Activated CD4-positive, alpha-beta T cell treated with anti-CD3 and anti-CD28 coated beads, Interleukin-2, amount 10 ng/mL, durations not matched to agents 7 days and 5 days (primary cell): ENCODE data around the gene ARHGAP44. TPM values are rescaled to one million over a fixed set of nuclear protein-coding genes. Genes with fewer than 3 reads are reported as not detected.

ENCODE experiments used
- CTCF ChIA-PET: fragments of 350-600 bp; sonication (Branson Sonifier 250); formaldehyde crosslinking; loops from one replicate; lab custom pipeline; 2021; ENCODE audit warnings: antibody characterized with exemption; lab: Charles Lee
- POLR2A ChIA-PET: fragments of 350-600 bp; sonication (Branson Sonifier 250); formaldehyde crosslinking; loops from one replicate; lab custom pipeline; 2021; ENCODE audit warnings: antibody characterized with exemption; lab: Charles Lee
- DNase-seq: peaks from one replicate; pipeline ENCODE4 v3.0.0-alpha.2; 2020
- H3K27ac Mint-ChIP-seq: one replicate; pipeline ENCODE4 v1.8.0; 2021; ENCODE audit warnings: mild to moderate bottlenecking, moderate library complexity, mixed read lengths
- H3K27me3 Mint-ChIP-seq: one replicate; pipeline ENCODE4 v1.8.0; 2021; ENCODE audit warnings: mixed read lengths
- H3K36me3 Mint-ChIP-seq: one replicate; pipeline ENCODE4 v1.8.0; 2021; ENCODE audit warnings: low read depth, mixed read lengths
- H3K4me1 Mint-ChIP-seq: one replicate; pipeline ENCODE4 v1.8.0; 2021; ENCODE audit warnings: mixed read lengths
- H3K4me3 Mint-ChIP-seq: one replicate; pipeline ENCODE4 v1.8.0; 2021; ENCODE audit warnings: mild to moderate bottlenecking, moderate library complexity, mixed read lengths
- H3K9me3 Mint-ChIP-seq: one replicate; pipeline ENCODE4 v1.8.0; 2021; ENCODE audit warnings: mixed read lengths
- total RNA-seq, 2 experiments: library from RNA; stranded (reverse); gene quantifications; one replicate each; pipeline ENCODE4 v1.2.3, GENCODE V29; 2021

Gene ARHGAP44
- total RNA-seq, 2 experiments from 2014 or later = 0.37 TPM; not detected in 1

- CTCF ChIA-PET = no interaction called here
- H3K27ac Mint-ChIP-seq = no peak overlapping the region
- no peaks in the 10 kb centered on the region for H3K9me3 Mint-ChIP-seq
- peaks cover 19% of the 10 kb centered on the region for H3K27me3 Mint-ChIP-seq
- POLR2A ChIA-PET = no interaction called here
- no peaks in the 10 kb centered on the region for H3K36me3 Mint-ChIP-seq
- DNase-seq = no peak
- peak overlapping the region; percentile 49 for H3K4me3 Mint-ChIP-seq
- H3K4me1 Mint-ChIP-seq = peaks cover 5% of the 10 kb centered on the region
Measured at GRCh38 chr17:12789075-12789480, 220 bp upstream of the ARHGAP44 start.

- Mint-ChIP-seq H3K27me3 (peaks cover 18% of the 10 kb centered on the region), H3K9me3 (no peaks in the 10 kb centered on the region), H3K4me3 (peak overlapping the region; percentile 52), H3K27ac (no peak overlapping the region), H3K36me3 (no peaks in the 10 kb centered on the region), H3K4me1 (peaks cover 5% of the 10 kb centered on the region)
- DNase-seq = no peak
- ChIA-PET POLR2A (no interaction called here), CTCF (no interaction called here)
Measured at GRCh38 chr17:12790249-12791106, 1.2 kb downstream of the ARHGAP44 start.

GRCh38 chr17:12794919-12795532 lies 5.7 kb downstream of the ARHGAP44 start:
- no peaks in the 10 kb centered on the region for H3K36me3 Mint-ChIP-seq
- DNase-seq = no peak
- peaks cover 8% of the 10 kb centered on the region for H3K27me3 Mint-ChIP-seq
- H3K4me3 Mint-ChIP-seq = no peak overlapping the region
- POLR2A ChIA-PET = no interaction called here
- no peak overlapping the region for H3K27ac Mint-ChIP-seq
- peaks cover 5% of the 10 kb centered on the region for H3K9me3 Mint-ChIP-seq
- CTCF ChIA-PET = no interaction called here
- peaks cover 4% of the 10 kb centered on the region for H3K4me1 Mint-ChIP-seq

- no peak for DNase-seq
- Mint-ChIP-seq H3K9me3 (peaks cover 23% of the 10 kb centered on the region), H3K27me3 (no peaks in the 10 kb centered on the region), H3K4me1 (no peaks in the 10 kb centered on the region), H3K27ac (no peak overlapping the region), H3K36me3 (no peaks in the 10 kb centered on the region), H3K4me3 (no peak overlapping the region)
- ChIA-PET POLR2A (no interaction called here), CTCF (no interaction called here)
Measured at GRCh38 chr17:12800855-12801365, 11.6 kb downstream of the ARHGAP44 start.

GRCh38 chr17:12806630-12807029 lies 17.3 kb downstream of the ARHGAP44 start:
- no peaks in the 10 kb centered on the region for H3K36me3 Mint-ChIP-seq
- no peak overlapping the region for H3K4me3 Mint-ChIP-seq
- no peaks in the 10 kb centered on the region for H3K4me1 Mint-ChIP-seq
- no peaks in the 10 kb centered on the region for H3K27me3 Mint-ChIP-seq
- DNase-seq = no peak
- CTCF ChIA-PET = no interaction called here
- H3K27ac Mint-ChIP-seq = no peak overlapping the region
- POLR2A ChIA-PET = no interaction called here
- H3K9me3 Mint-ChIP-seq = peaks cover 27% of the 10 kb centered on the region

- Mint-ChIP-seq H3K27ac (no peak overlapping the region), H3K9me3 (peaks cover 25% of the 10 kb centered on the region), H3K36me3 (no peaks in the 10 kb centered on the region), H3K4me1 (no peaks in the 10 kb centered on the region), H3K27me3 (no peaks in the 10 kb centered on the region), H3K4me3 (no peak overlapping the region)
- POLR2A ChIA-PET = no interaction called here
- DNase-seq = no peak
- CTCF ChIA-PET = no interaction called here
Measured at GRCh38 chr17:12808723-12809122, 19.4 kb downstream of the ARHGAP44 start.

GRCh38 chr17:12812877-12813276 lies 23.6 kb downstream of the ARHGAP44 start:
- H3K4me1 Mint-ChIP-seq = no peaks in the 10 kb centered on the region
- H3K27me3 Mint-ChIP-seq = no peaks in the 10 kb centered on the region
- peaks cover 18% of the 10 kb centered on the region for H3K9me3 Mint-ChIP-seq
- no peak for DNase-seq
- ChIA-PET CTCF (no interaction called here), POLR2A (no interaction called here)
- no peaks in the 10 kb centered on the region for H3K36me3 Mint-ChIP-seq
- no peak overlapping the region for H3K4me3 Mint-ChIP-seq
- H3K27ac Mint-ChIP-seq = no peak overlapping the region

- CTCF ChIA-PET = no interaction called here
- no peaks in the 10 kb centered on the region for H3K36me3 Mint-ChIP-seq
- no peaks in the 10 kb centered on the region for H3K4me1 Mint-ChIP-seq
- H3K4me3 Mint-ChIP-seq = no peak overlapping the region
- H3K27ac Mint-ChIP-seq = no peak overlapping the region
- DNase-seq = no peak
- H3K9me3 Mint-ChIP-seq = peaks cover 17% of the 10 kb centered on the region
- no peaks in the 10 kb centered on the region for H3K27me3 Mint-ChIP-seq
- POLR2A ChIA-PET = no interaction called here
Measured at GRCh38 chr17:12813664-12814063, 24.4 kb downstream of the ARHGAP44 start.

- H3K4me1 Mint-ChIP-seq = no peaks in the 10 kb centered on the region
- no peaks in the 10 kb centered on the region for H3K36me3 Mint-ChIP-seq
- CTCF ChIA-PET = no interaction called here
- POLR2A ChIA-PET = no interaction called here
- H3K27me3 Mint-ChIP-seq = no peaks in the 10 kb centered on the region
- no peak overlapping the region for H3K27ac Mint-ChIP-seq
- DNase-seq = no peak
- no peak overlapping the region for H3K4me3 Mint-ChIP-seq
- H3K9me3 Mint-ChIP-seq = peaks cover 11% of the 10 kb centered on the region
Measured at GRCh38 chr17:12814718-12815117, 25.4 kb downstream of the ARHGAP44 start.

- H3K9me3 Mint-ChIP-seq = peaks cover 9% of the 10 kb centered on the region
- H3K36me3 Mint-ChIP-seq = no peaks in the 10 kb centered on the region
- ChIA-PET POLR2A (no interaction called here), CTCF (no interaction called here)
- H3K4me3 Mint-ChIP-seq = no peak overlapping the region
- H3K27ac Mint-ChIP-seq = no peak overlapping the region
- no peak for DNase-seq
- H3K27me3 Mint-ChIP-seq = no peaks in the 10 kb centered on the region
- no peaks in the 10 kb centered on the region for H3K4me1 Mint-ChIP-seq
Measured at GRCh38 chr17:12815642-12816141, 26.4 kb downstream of the ARHGAP44 start.

- Mint-ChIP-seq H3K36me3 (no peaks in the 10 kb centered on the region), H3K27me3 (no peaks in the 10 kb centered on the region), H3K9me3 (peaks cover under 1% of the 10 kb centered on the region), H3K4me3 (no peak overlapping the region), H3K27ac (no peak overlapping the region), H3K4me1 (no peaks in the 10 kb centered on the region)
- ChIA-PET POLR2A (no interaction called here), CTCF (no interaction called here)
- no peak for DNase-seq
Measured at GRCh38 chr17:12821376-12821940, 32.2 kb downstream of the ARHGAP44 start.

GRCh38 chr17:12826431-12826830 lies 37.1 kb downstream of the ARHGAP44 start:
- DNase-seq = no peak
- Mint-ChIP-seq H3K4me1 (no peaks in the 10 kb centered on the region), H3K4me3 (no peak overlapping the region), H3K27ac (no peak overlapping the region), H3K27me3 (no peaks in the 10 kb centered on the region), H3K36me3 (no peaks in the 10 kb centered on the region), H3K9me3 (peaks cover 16% of the 10 kb centered on the region)
- ChIA-PET POLR2A (no interaction called here), CTCF (no interaction called here)

- no peaks in the 10 kb centered on the region for H3K4me1 Mint-ChIP-seq
- no peaks in the 10 kb centered on the region for H3K27me3 Mint-ChIP-seq
- H3K36me3 Mint-ChIP-seq = no peaks in the 10 kb centered on the region
- H3K4me3 Mint-ChIP-seq = no peak overlapping the region
- ChIA-PET POLR2A (no interaction called here), CTCF (no interaction called here)
- H3K27ac Mint-ChIP-seq = no peak overlapping the region
- no peak for DNase-seq
- peaks cover 32% of the 10 kb centered on the region for H3K9me3 Mint-ChIP-seq
Measured at GRCh38 chr17:12830777-12831247, 41.5 kb downstream of the ARHGAP44 start.
